Ishikawa (cell line): ENCODE data around the gene ARHGEF6.

Experiments used
- EP300 ChIP-seq: IDR thresholded peaks from 2 replicates; pipeline ENCODE4 v1.6.1; 2012; ENCODE audit warnings: borderline replicate concordance
- YY1 ChIP-seq: IDR thresholded peaks from 2 replicates; pipeline ENCODE4 v1.6.1; 2012; ENCODE audit warnings: low read depth
- TF ChIP-seq, protein P1 (sequence below): IDR thresholded peaks from 2 replicates; pipeline ENCODE4 v1.6.1; 2012

DNA sequence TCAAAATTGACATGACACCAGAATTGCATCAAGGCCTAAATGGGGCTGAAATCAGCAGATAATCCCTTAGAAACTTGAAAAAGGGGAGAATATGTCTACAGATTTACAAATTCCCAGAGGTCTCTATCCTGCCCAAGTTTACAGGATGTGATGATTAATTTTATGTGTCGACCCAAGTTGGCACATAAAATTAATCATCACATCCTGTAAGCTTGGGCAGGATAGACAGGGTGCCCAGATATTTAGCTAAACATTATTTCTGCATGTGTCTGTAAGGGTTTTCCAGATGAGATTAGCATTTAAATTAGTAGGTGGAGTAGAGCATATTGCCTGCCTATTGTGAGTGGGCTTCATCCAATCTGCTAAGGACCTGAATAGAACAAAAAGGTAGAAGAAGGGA, 52.3 kb downstream of the ARHGEF6 start:
- TF ChIP-seq, protein P1, sequence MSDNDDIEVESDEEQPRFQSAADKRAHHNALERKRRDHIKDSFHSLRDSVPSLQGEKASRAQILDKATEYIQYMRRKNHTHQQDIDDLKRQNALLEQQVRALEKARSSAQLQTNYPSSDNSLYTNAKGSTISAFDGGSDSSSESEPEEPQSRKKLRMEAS: no peak
- no peak for TF ChIP-seq YY1
- TF ChIP-seq EP300: no peak
